Panc1 (cell line): Measurements from ENCODE around the gene RPL5.

Source experiments
- CTCF ChIP-seq: fragments of 450-650 bp; IDR thresholded peaks from 2 replicates; pipeline ENCODE4 v1.5.1; 2017; ENCODE audit warnings: mild to moderate bottlenecking
- POLR2AphosphoS5 ChIP-seq: IDR thresholded peaks from 2 replicates; pipeline ENCODE4 v1.6.1; 2012; ENCODE audit warnings: mild to moderate bottlenecking, low read depth, low read length, moderate library complexity
- SIN3A ChIP-seq: IDR thresholded peaks from 2 replicates; pipeline ENCODE4 v1.6.1; 2012; ENCODE audit warnings: low read depth, mild to moderate bottlenecking, low read length, moderate library complexity, borderline replicate concordance; ENCODE audit not compliant: insufficient read depth

DNA sequence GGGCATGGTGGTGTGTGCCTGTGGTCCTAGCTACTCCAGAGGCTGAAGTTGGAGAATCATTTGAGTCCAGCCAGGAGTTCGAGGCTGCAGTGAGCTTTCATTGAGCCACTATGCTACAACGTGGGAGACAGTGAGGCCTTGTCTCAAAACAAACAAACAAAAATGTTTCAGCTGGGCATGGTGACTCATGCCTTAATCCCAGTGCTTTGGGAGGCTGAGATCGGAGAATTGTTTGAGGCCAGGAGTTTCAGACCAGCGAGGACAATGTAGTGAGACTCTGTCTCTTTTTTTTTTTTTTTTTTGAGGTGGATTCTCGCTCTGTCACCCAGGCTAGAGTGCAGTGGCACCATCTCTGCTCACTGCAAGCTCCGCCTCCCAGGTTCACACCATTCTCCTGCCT lies 5.0 kb upstream of the RPL5 start:
- TF ChIP-seq POLR2AphosphoS5 (no peak), CTCF (no peak), SIN3A (no peak)
